ENCODE measurements around the gene ZBTB26. TPM values are rescaled to one million over a fixed set of nuclear protein-coding genes. Genes with fewer than 3 reads are reported as not detected.

Gene ZBTB26
- total RNA-seq, 1 donor from 2014 or later: 9.8 TPM

Small RNAs within 50 kb of the gene (small RNA-seq; reads per million reads assigned to genes)
- gene RNY1P15 (not detected), gene SNORD90 (4,242 reads per million, percentile 100 among the genes with 10 or more reads in this experiment)

Other genes starting within 250 kb of the ZBTB26 start
- not detected for gene OR1L4, start 207.5 kb downstream of the ZBTB26 start, total RNA-seq
- gene OR1L6, start 189.2 kb downstream of the ZBTB26 start, total RNA-seq: not detected
- not detected for gene OR5C1, start 142.6 kb downstream of the ZBTB26 start, total RNA-seq
- gene OR1K1, start 131.4 kb downstream of the ZBTB26 start, total RNA-seq: not detected
- 63.6 TPM for gene PDCL, start 102.9 kb downstream of the ZBTB26 start, total RNA-seq
- 109 TPM for gene RC3H2, start 26.2 kb downstream of the ZBTB26 start, total RNA-seq
- 99.5 TPM for gene ZBTB6, start 18.2 kb downstream of the ZBTB26 start, total RNA-seq
- 132 TPM for gene RABGAP1, start 9.5 kb upstream of the ZBTB26 start, total RNA-seq
- gene GPR21, start 102.2 kb upstream of the ZBTB26 start, total RNA-seq: 28.9 TPM